Tibial artery (tissue), 4 donors: Measurements from ENCODE around the gene SHC2.

ENCODE experiments used
- DNase-seq, 2 donors: peaks; one replicate each; pipeline ENCODE4 v3.0.0-alpha.2; 2019
- H3K27ac ChIP-seq, 2 donors: fragments of 200-600 bp; sonication (generic) in 1 of 2; 1 replicate in 1 of 2; 2 replicates in 1 of 2; pipeline ENCODE4 v1.5.1; 2018 to 2019; ENCODE audit warnings: mild to moderate bottlenecking in 1 of 2
- H3K27me3 ChIP-seq, 2 donors: fragments of 200-600 bp; sonication (generic) in 1 of 2; one replicate each; pipeline versions ENCODE4 v1.5.1 to v1.6.0; 2016 to 2019
- H3K36me3 ChIP-seq, 3 donors: fragments of 200-600 bp; sonication (generic) in 2 of 3; one replicate each; pipeline ENCODE4 v1.5.1; 2016 to 2019; ENCODE audit warnings: mild to moderate bottlenecking in 2 of 3
- H3K4me1 ChIP-seq, 4 donors: fragments of 200-600 bp; sonication (generic) in 2 of 4; 1 replicate in 3 of 4; 2 replicates in 1 of 4; pipeline ENCODE4 v1.5.1; 2016 to 2019
- H3K4me3 ChIP-seq, 2 donors: fragments of 200-600 bp; sonication (generic) in 1 of 2; 1 replicate in 1 of 2; 2 replicates in 1 of 2; pipeline ENCODE4 v1.5.1; 2018 to 2019; ENCODE audit warnings: mild to moderate bottlenecking in 2 of 2
- H3K9me3 ChIP-seq, 3 donors: fragments of 200-600 bp; sonication (generic) in 1 of 3; one replicate each; pipeline ENCODE4 v1.5.1; 2016 to 2019
- CTCF ChIP-seq, 2 experiments: fragments of 200-600 bp in 1 of 2; fragments of 450-650 bp in 1 of 2; IDR thresholded peaks; one replicate each; pipeline ENCODE4 v1.5.1; 2017 to 2019; ENCODE audit warnings: antibody characterized with exemption in 2 of 2, mild to moderate bottlenecking in 1 of 2, moderate library complexity in 1 of 2
- intact Hi-C: fragments of 100-400 bp; cut with DNase I; formaldehyde crosslinking; loops from one replicate; pipeline ENCODE4 v1.15.0; 2023; ENCODE audit warnings: low total_unique reads

Gene SHC2

GRCh38 chr19:400976-401865 lies 59.6 kb downstream of the SHC2 start:
- Histone ChIP-seq H3K36me3 (no peaks in the 10 kb centered on the region), H3K4me3 (no peak overlapping the region), H3K4me1 (no peaks in the 10 kb centered on the region), H3K27ac (no peak overlapping the region), H3K9me3 (no peaks in the 10 kb centered on the region), H3K27me3 (peaks cover 0 to 47% of the 10 kb centered on the region in 2 donors)
- intact Hi-C loops, result no loop called here
- no peak for DNase-seq
- no peak for TF ChIP-seq CTCF (IDR thresholded peaks at IDR 0.05)

GRCh38 chr19:399370-399769 lies 61.5 kb downstream of the SHC2 start:
- DNase-seq, result no peak
- intact Hi-C loops, result no loop called here
- Histone ChIP-seq H3K36me3 (no peaks in the 10 kb centered on the region), H3K27ac (no peak overlapping the region), H3K27me3 (peaks cover 0 to 36% of the 10 kb centered on the region in 2 donors), H3K4me1 (no peaks in the 10 kb centered on the region), H3K9me3 (no peaks in the 10 kb centered on the region), H3K4me3 (no peak overlapping the region)
- TF ChIP-seq CTCF (IDR thresholded peaks at IDR 0.05), result no peak

- peaks cover 0 to 34% of the 10 kb centered on the region in 2 donors for H3K27me3 ChIP-seq
- H3K4me3 ChIP-seq, result no peak overlapping the region
- no peaks in the 10 kb centered on the region for H3K4me1 ChIP-seq
- H3K27ac ChIP-seq, result no peak overlapping the region
- TF ChIP-seq CTCF (IDR thresholded peaks at IDR 0.05), result no peak
- intact Hi-C loops, result no loop called here
- no peaks in the 10 kb centered on the region for H3K9me3 ChIP-seq
- no peaks in the 10 kb centered on the region for H3K36me3 ChIP-seq
- no peak for DNase-seq
Observed at GRCh38 chr19:398719-399118, 62.1 kb downstream of the SHC2 start.

GRCh38 chr19:397941-398706 lies 62.7 kb downstream of the SHC2 start:
- DNase-seq, result no peak
- H3K4me3 ChIP-seq, result no peak overlapping the region
- no peak overlapping the region for H3K27ac ChIP-seq
- H3K4me1 ChIP-seq, result no peaks in the 10 kb centered on the region
- no peaks in the 10 kb centered on the region for H3K9me3 ChIP-seq
- intact Hi-C loops, result no loop called here
- no peaks in the 10 kb centered on the region for H3K36me3 ChIP-seq
- H3K27me3 ChIP-seq, result peaks cover 0 to 28% of the 10 kb centered on the region in 2 donors
- no peak for TF ChIP-seq CTCF (IDR thresholded peaks at IDR 0.05)

- Histone ChIP-seq H3K4me1 (no peaks in the 10 kb centered on the region), H3K27me3 (peaks cover 0 to 20% of the 10 kb centered on the region in 2 donors), H3K4me3 (no peak overlapping the region), H3K9me3 (no peaks in the 10 kb centered on the region), H3K27ac (no peak overlapping the region), H3K36me3 (no peaks in the 10 kb centered on the region)
- intact Hi-C loops, result no loop called here
- DNase-seq, result no peak
- no peak for TF ChIP-seq CTCF (IDR thresholded peaks at IDR 0.05)
Observed at GRCh38 chr19:397321-397720, 63.5 kb downstream of the SHC2 start.
